GM12872 (cell line): ENCODE measurements around the gene OCSTAMP.

Experiments used
- TF ChIP-seq, protein P1 (sequence below): IDR thresholded peaks from 3 replicates; pipeline ENCODE4 v1.5.1; 2011; ENCODE audit warnings: low read depth, mild to moderate bottlenecking, low read length, moderate library complexity; ENCODE audit not compliant: insufficient read depth

Gene OCSTAMP

DNA sequence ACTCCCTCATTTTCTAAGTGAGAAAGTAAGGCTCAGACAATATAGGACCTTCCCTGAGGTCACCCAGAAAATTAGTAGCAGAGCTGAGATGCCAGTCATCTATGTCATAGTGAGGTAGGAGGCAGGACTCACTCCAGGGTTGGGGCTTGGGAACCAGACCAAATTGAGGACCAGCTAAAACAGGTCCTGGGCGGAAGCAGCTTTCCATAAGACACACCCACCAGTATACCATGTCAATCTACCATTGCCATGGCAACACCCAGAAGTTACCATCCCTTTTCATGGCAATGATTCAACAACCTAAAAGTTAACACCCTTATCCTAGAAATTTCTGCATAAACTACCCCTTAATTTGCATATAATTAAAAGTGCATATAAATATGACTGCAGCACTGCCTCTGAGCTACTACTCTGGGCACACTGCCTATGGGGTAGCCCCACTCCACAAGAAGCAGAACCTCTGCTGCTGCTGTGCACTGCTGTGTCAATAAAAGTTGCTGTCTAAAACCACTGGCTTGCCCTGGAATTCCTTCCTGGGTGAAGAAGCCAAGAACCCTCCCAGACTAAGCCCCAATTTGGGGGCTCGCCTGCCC lies 30.3 kb upstream of the OCSTAMP start:
- TF ChIP-seq, protein P1, sequence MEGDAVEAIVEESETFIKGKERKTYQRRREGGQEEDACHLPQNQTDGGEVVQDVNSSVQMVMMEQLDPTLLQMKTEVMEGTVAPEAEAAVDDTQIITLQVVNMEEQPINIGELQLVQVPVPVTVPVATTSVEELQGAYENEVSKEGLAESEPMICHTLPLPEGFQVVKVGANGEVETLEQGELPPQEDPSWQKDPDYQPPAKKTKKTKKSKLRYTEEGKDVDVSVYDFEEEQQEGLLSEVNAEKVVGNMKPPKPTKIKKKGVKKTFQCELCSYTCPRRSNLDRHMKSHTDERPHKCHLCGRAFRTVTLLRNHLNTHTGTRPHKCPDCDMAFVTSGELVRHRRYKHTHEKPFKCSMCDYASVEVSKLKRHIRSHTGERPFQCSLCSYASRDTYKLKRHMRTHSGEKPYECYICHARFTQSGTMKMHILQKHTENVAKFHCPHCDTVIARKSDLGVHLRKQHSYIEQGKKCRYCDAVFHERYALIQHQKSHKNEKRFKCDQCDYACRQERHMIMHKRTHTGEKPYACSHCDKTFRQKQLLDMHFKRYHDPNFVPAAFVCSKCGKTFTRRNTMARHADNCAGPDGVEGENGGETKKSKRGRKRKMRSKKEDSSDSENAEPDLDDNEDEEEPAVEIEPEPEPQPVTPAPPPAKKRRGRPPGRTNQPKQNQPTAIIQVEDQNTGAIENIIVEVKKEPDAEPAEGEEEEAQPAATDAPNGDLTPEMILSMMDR: no peak

DNA sequence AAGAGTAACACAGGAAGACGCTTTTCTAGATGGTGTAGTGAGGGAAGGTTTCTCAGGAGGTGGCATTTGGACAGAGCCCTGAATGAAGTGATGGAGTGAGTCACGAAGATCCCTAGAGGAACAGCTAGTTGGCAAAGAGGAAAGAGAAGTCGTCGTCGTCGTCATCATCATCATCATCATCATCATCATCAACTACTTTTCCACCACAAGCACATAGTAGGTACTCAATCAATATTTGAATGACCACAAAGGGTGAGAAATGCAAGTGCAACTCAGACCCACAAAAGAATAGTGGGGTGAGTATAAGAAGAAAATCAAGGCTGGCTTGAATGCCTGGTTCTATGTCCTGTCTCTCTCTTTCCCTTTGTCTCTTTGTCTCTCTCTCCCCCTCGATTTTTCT lies 28.3 kb upstream of the OCSTAMP start:
- TF ChIP-seq, protein P1: no peak

DNA sequence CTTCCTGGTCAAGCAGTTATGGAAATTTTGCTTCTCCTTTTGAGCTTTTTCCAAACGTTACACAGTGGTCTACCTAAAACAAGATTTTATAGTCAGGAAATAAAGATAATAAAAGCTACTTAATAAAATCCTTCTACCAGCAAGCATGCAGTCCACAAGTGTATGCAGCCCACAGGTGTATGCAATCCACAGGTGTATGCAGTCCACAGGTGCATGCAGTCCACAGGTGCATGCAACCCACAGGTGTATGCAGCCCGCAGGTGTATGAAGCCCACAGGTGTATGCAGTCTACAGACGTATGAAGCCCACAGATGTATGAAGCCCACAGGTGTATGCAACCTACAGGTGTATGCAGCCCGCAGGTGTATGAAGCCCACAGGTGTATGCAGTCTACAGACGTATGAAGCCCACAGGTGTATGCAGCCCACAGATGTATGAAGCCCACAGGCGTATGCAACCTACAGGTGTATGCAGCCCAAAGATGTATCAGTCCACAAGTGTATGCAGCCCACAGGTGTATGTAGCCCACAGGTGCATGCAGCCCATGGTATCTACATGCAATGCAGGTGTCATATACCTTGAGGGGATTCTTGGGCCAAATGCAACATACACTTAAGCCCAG lies 26.4 kb upstream of the OCSTAMP start:
- TF ChIP-seq, protein P1: no peak

DNA sequence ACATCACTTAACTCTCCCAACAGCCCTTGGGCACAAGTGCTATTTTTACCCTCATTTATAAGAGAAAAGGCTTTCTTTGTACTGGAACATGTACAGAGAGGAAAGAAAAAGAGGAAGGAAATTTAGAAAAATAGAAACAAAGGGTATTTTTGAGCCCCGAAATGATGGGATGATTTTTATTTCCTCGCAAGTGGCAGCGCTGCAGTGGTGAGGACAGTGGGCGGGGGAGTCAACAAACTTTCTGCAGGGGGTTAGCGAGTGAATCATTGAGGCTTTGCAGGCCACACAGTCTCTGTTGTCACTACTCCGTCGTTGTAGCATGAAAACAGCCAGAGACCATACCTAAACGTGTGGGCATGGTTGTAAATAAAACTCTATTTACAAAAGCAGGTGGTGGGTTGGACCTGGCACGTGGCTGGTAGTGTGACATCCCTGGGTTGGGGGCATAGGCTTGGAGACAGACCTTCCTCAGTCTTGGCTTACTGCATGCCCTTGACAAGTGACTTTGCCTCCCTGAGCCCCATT lies 25.5 kb upstream of the OCSTAMP start:
- TF ChIP-seq, protein P1: no peak

DNA sequence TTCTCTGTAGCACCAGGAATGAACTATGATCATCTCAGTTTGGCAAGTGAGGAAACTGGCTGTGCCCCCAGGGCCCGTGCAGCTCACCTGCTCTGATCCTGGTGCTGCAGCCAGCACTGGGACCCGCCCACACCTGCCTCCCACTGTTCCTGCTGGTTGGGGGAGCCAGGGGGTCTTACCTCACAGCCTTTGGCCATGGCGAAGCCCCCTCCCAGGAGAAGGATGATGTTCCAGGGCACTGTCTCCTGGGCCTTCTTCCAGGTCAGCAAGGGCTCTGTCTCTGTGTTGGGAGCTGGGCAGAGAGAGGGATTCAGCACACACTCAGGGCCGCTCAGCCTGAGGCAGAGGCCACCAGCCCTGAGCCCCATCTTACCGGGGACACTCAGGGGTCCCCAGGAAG lies 24.9 kb upstream of the OCSTAMP start:
- TF ChIP-seq, protein P1: no peak

DNA sequence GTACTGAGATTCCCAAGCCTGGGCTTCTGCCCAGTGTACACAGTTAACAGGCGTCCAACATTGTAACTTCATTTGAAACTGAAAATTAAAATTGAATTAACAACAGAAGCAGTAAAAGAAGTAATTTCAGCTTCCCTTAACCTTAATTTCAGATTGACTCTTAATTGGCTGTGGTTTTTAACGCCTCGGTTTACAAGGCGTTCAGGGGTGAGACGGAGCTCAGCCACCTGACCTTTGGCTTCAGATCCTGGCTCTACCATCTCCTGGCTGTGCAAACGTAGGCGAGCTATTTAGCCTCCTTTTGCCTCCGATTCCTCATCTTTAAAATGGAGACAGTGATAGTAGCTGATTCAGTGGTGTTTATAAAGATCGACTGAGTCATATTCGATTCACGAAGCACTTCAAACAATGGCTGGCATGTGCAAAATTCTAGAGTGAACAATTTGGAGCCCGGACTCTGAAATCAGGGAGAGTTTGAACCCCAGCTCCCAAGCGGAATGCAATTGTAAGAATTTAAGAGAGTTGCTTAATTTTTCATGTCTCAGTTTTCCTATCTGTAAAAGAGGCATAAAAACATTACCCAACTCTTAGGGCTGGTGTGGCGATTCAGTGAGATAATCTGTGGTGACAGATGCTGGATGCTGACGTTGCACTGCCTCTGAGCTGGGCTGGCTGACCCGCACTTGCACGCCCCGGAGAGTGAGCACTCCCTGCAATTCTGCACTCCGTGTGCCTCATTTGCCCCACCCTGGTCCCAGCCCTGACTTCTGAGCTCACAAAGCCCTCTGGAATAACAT lies 23.5 kb upstream of the OCSTAMP start:
- TF ChIP-seq, protein P1: no peak

DNA sequence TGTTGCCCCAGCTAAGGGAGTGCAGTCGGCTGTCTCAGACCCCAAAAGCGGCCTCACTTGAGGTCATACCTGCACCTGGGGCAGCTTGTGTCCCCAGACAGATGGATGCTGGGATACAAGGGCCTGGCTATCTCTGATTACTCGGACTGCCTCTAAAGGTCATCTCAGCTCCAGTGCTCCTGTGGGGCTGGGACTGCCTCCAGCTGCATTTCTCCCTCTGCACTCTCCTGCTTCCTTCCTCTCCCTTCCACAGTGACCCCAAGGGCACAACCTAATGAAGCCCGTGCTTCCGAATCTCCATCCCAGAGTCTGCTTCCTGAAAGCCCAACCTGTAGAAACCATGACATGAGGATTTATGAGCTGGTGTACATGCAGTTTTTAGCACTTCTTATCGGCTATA lies 22.8 kb upstream of the OCSTAMP start:
- TF ChIP-seq, protein P1: no peak
